Muscle layer of colon (tissue), 2 donors: ENCODE results near the gene THADA.
"Not testable (repeated sequence)": the region's sequence is repeated elsewhere in the genome, so short reads cannot be mapped to it uniquely, and the experiment has no call there.

Source experiments
- H3K27ac ChIP-seq: one replicate; pipeline ENCODE4 v1.7.0; 2013; ENCODE audit warnings: low read depth, mild to moderate bottlenecking, low read length, moderate library complexity
- H3K27me3 ChIP-seq, 2 donors: one replicate each; pipeline ENCODE4 v1.7.0; 2013; ENCODE audit warnings: low read length in 2 of 2, mild to moderate bottlenecking in 2 of 2; ENCODE audit not compliant: insufficient read depth in 2 of 2, control insufficient read depth in 1 of 2
- H3K36me3 ChIP-seq: one replicate; pipeline ENCODE4 v1.7.0; 2013; ENCODE audit warnings: mild to moderate bottlenecking, low read length; ENCODE audit not compliant: insufficient read depth
- H3K4me1 ChIP-seq: one replicate; pipeline ENCODE4 v1.7.0; 2013; ENCODE audit warnings: mild to moderate bottlenecking, low read length; ENCODE audit not compliant: insufficient read depth
- H3K4me3 ChIP-seq, 2 donors: one replicate each; pipeline ENCODE4 v1.7.0; 2013; ENCODE audit warnings: low read length in 2 of 2, low read depth in 1 of 2, mild to moderate bottlenecking in 1 of 2, moderate library complexity in 1 of 2
- H3K9ac ChIP-seq: one replicate; pipeline ENCODE4 v1.7.0; 2013; ENCODE audit warnings: low read length
- H3K9me3 ChIP-seq: one replicate; pipeline ENCODE4 v1.7.0; 2013; ENCODE audit warnings: mild to moderate bottlenecking, low read length
- donor health status: abdominal sarcoma.
- donor health status: Adenocarcinoma of cecum.

Gene THADA

DNA sequence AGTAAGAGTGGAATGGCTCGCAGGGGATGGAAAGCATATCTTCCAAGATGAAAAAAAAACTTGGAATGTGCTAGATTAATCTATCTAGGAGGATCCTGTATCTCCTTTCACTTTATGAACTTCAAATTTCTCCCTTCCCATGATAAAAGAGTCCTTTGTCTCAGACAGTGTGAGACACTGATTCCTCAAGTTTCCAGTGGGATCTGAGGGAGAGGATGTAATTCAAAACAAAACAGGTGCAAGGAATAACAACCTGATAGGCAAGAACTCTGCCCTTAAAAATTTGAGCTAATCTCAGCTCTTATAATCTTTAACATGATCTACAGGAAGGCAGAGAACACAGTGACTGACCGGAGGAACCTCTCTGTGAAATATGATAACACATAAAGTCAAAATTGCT, 207.5 kb downstream of the THADA start:
- H3K9ac ChIP-seq, result no peak overlapping the region
- H3K36me3 ChIP-seq, result no peaks in the 10 kb centered on the region
- H3K4me1 ChIP-seq, result peaks cover 55% of the 10 kb centered on the region
- H3K9me3 ChIP-seq, result no peaks in the 10 kb centered on the region
- H3K27ac ChIP-seq, result no peak overlapping the region
- no peak overlapping the region for H3K4me3 ChIP-seq
- no peaks in the 10 kb centered on the region for H3K27me3 ChIP-seq

DNA sequence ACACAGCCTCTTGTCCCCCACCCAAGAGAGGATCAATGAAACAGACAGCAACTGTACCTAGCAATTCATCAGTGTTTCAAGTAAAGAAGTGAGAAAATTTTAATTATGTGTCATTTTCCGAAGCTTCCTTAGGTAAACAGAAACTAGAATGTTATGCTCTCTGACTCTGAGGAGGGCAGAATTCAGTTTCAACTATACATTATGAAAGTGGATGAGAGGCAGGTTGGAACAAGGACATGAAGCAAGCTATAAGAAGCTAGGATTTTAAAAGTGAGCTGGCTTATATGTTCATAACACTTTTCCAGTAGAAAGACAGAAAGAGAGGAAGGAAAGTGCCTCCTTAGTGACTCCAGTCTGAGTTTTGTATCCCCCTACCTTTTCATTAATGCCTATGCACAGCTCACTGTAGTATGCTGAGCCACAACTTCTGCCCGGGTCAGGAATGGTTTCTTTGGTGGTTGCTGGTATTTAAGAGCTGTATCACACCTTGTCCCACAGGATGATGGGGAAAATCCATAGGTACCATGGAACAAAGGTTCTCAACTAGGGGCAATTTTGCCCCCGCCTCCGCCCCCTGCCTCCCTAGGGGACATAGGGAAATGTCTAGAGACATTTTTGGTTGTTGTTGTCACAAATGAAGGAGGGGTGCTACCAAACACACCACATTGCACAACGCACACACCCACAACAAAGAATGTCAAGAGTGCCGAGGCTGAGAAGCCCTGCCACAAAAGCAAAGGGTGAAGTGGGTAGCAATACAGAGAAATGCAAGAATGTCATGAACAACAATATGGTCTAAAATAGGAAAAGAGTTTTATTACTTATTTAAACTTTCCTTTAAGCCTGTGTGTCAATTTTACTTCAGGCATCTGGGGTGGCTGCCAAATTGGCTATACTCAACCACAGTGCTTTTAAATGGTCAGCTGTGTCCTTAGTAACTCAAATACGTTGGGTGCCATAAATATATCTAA, 208.5 kb downstream of the THADA start:
- Histone ChIP-seq H3K36me3 (no peaks in the 10 kb centered on the region), H3K4me3 (no peak overlapping the region), H3K27ac (no peak overlapping the region), H3K9ac (no peak overlapping the region), H3K27me3 (no peaks in the 10 kb centered on the region), H3K4me1 (peaks cover 46% of the 10 kb centered on the region), H3K9me3 (no peaks in the 10 kb centered on the region)

DNA sequence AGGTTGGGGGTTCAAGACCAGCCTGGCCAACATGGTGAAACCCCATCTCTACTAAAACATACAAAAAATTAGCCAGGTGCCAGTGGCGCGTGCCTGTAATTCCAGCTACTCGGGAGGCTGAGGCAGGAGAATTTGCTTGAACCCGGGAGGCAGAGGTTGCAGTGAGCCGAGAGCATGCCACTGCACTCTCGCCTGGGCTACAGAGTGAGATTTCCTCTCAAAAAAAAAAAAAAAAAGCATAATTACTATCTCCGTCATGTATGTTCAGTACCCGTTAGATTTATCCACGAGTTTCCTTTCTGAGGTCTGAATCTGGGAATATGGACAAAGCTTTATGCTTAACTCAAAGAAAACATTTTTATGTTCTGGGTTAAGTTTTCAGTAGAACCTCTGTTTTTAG, 209.2 kb downstream of the THADA start:
- not testable (repeated sequence) for H3K9me3 ChIP-seq, H3K27me3 ChIP-seq, H3K27ac ChIP-seq, H3K9ac ChIP-seq, H3K4me3 ChIP-seq, H3K36me3 ChIP-seq
- peaks cover 44% of the 10 kb centered on the region for H3K4me1 ChIP-seq

DNA sequence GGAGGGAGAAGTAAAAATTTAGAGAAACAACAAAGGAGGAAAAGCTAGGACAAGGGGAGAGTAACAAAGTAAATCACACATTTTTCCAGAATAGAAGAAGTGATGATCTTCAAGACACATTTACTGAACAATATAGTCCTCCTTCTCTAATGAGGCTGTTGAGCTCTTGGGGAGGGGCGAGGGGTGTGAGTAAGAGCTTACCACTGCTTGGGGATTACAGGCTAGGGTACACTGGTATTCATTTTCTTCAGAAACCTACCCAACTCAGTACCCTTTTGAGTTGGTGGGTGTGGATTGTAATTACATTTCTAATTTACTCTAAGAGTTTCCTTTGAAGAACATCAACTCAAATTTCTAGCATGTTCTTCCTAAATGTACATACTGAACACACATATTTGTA, 211.7 kb downstream of the THADA start:
- Histone ChIP-seq H3K9ac (no peak overlapping the region), H3K27me3 (no peaks in the 10 kb centered on the region), H3K36me3 (no peaks in the 10 kb centered on the region), H3K4me3 (no peak overlapping the region), H3K27ac (no peak overlapping the region), H3K4me1 (peaks cover 24% of the 10 kb centered on the region), H3K9me3 (no peaks in the 10 kb centered on the region)

DNA sequence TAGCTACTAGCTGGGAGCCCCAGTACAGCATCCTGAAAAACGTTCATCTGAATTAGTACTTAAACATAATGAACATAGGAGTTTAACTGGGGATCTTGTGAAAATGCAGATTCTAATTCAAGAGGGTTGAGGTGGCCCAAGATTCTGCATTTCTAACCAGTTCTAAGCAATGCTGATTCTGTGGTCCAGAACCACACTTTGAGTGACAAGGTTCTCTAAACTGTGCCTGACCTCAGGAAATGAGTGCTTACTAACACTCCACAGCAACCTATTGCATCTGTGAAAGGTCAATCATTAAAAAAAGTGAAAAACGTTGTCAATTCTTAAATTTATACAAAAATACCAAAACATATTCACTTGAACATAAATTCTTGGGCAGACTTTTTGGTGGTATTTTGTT, 212.3 kb downstream of the THADA start:
- Histone ChIP-seq H3K27ac (no peak overlapping the region), H3K9ac (no peak overlapping the region), H3K27me3 (no peaks in the 10 kb centered on the region), H3K9me3 (no peaks in the 10 kb centered on the region), H3K4me3 (no peak overlapping the region), H3K36me3 (no peaks in the 10 kb centered on the region), H3K4me1 (peaks cover 19% of the 10 kb centered on the region)

DNA sequence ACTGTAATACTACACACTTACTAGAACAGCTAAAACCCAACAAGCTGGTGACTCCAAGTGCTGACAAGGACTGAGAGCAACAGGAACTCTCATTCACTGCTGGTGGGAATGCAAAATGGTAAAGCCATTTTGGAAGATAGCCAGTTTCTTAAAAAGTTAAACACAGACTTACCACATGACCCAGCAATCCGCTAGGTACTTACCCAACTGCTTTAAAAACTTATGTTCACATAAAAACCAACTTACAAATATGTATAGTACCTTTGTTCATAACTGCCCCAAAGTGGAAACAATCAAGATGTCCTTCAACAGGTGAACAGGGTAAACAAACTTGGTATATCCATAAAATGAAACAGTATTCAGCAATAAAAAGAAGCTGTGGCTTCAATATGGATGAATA, 216.3 kb downstream of the THADA start:
- Histone ChIP-seq H3K27me3 (no peaks in the 10 kb centered on the region), H3K36me3 (no peaks in the 10 kb centered on the region), H3K9ac (no peak overlapping the region), H3K27ac (no peak overlapping the region), H3K9me3 (no peaks in the 10 kb centered on the region), H3K4me3 (no peak overlapping the region), H3K4me1 (peaks cover 24% of the 10 kb centered on the region)

DNA sequence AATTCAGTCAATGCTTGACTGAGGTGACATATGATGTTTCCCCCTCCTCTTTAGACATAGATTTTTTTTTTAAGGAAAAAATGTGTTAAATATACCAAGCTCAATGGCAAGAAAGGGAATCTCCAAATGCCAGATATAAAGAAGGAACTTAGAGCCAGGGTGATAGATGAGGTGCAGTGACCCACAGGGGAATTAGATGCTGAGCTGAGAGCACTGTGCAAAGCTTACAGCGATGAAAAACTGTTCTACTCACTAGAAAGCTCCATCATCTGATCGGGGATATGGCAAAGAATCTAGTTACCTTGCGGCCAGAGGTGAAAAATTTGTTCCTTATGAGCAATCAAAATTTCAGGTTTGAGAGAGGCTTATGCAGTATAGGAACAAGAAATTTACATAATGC, 218.5 kb downstream of the THADA start:
- Histone ChIP-seq H3K4me1 (peaks cover 30% of the 10 kb centered on the region), H3K27ac (no peak overlapping the region), H3K36me3 (no peaks in the 10 kb centered on the region), H3K27me3 (no peaks in the 10 kb centered on the region), H3K9ac (no peak overlapping the region), H3K4me3 (no peak overlapping the region), H3K9me3 (no peaks in the 10 kb centered on the region)

DNA sequence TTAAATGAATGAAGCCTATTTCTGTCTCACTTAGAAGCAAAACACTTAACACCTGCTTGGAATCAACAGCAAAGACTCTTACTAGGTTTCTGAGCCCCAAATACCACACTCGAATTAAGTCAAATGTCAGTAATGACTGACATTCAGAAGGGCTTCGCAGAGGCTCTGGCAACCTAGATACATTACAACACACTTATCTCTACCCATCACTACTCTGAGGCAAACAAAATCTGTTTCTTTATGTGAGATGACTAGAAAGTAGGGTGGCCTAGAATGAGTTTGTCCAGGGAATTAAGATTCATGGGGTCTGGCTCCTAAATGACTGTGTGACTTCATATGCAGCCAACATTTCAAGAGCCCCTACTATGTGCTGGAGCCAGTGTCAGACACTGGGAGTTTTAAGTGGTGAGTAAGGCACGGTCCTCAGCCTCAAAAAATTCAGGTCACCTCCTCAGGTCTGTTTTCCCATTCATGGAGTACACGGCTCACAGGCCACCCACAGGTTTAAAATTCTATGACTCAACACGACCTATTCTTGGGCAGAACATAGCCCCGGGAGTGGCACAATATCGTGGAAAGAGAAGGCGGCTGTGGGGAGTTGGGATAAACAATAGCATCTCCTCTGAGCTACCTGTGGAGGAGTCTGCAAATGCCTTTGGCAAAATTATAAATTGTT, 219.2 kb downstream of the THADA start:
- no peak overlapping the region for H3K4me3 ChIP-seq
- no peak overlapping the region for H3K9ac ChIP-seq
- H3K4me1 ChIP-seq, result peaks cover 36% of the 10 kb centered on the region
- no peaks in the 10 kb centered on the region for H3K27me3 ChIP-seq
- H3K36me3 ChIP-seq, result no peaks in the 10 kb centered on the region
- no peaks in the 10 kb centered on the region for H3K9me3 ChIP-seq
- H3K27ac ChIP-seq, result no peak overlapping the region

DNA sequence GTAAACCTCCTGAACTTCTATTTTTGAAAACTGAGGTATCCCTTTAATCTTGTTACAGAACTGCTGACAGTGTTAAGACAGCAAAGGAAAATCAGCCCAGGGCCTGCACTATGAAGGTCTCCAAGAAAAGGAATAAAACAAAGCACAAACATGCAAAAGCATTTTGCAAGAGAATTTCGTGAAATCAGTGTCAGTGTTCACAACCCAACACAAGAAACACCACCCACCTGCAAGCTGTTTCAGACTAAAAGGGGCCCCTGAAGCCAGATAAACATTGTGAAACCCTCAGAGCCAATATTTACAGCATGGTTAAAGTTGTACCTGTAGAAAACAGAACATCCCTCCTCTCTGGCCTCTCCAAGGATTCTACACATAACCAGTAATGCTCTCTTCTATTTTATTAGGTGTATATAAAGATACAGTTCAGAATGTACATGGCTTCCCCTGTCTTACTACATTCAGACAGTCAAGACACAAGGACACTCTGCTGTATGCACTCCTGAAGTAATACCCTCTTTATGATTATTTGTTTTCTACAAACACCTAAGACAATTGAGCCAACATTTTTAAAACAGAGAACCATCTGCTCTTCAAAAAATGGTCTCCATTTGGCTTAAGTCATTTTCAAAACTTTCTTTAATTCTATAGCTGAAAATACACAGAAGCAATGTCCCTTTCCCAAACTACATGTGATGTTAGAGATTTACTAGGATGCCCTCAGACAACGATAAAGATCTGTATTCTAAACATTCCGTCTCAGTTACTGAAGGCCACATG, 219.9 kb downstream of the THADA start:
- Histone ChIP-seq H3K36me3 (no peaks in the 10 kb centered on the region), H3K4me3 (no peak overlapping the region), H3K27ac (peak overlapping the region; percentile 69), H3K9ac (no peak overlapping the region), H3K4me1 (peaks cover 42% of the 10 kb centered on the region), H3K27me3 (no peaks in the 10 kb centered on the region), H3K9me3 (no peaks in the 10 kb centered on the region)

DNA sequence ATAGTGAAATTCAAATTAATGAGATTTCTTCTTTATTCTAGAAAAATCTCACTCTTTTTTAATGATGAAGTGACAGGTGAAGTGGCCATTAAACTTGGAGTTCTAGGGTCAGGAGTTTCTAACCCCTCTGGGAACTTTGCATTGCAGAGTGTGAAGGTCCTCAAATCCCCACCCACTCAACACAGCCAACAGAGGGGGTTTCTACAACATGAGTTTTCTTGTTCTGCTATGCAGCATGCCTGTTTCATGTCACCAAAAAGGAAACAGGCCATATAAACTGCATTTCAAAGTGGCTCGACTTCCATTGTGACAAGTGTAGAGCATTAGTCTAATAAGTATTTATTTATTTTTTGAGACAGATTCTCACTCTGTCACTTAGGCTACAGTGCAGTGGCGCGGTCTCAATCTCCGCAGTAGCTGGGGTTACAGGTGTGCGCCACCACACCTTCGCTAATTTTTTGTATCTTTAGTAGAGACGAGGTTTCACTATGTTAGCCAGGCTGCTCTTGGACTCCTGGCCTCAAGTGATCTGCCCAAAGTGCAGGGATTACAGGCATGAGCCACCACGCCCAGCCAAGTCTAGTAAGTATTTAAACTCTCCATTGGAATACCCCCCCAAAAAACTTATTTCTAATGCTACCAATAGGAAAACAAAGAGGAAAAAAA, 223.3 kb downstream of the THADA start:
- Histone ChIP-seq H3K27me3 (no peaks in the 10 kb centered on the region), H3K9me3 (no peaks in the 10 kb centered on the region), H3K4me3 (no peak overlapping the region), H3K4me1 (peaks cover 51% of the 10 kb centered on the region), H3K27ac (peak overlapping the region; percentile 17), H3K36me3 (no peaks in the 10 kb centered on the region), H3K9ac (no peak overlapping the region)

DNA sequence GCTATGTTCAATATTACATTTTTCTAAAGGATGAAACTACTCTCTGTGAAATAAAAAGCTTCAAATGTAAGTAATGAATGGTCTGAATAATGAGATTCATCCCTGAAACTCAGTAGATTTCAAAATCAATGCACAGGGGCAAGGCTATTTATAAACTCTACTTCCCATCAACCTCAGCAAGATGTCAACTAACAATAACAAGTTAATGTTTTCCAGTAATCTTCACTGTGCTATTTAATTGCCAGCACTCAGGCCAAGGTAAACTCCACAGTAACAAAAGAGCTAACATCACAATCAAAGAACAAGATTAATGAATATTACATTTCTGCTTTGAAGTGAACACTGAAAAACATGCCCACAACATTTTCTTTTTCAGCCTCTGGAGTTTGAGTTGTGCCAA, 225.1 kb downstream of the THADA start:
- H3K36me3 ChIP-seq, result no peaks in the 10 kb centered on the region
- no peak overlapping the region for H3K9ac ChIP-seq
- no peak overlapping the region for H3K4me3 ChIP-seq
- H3K27ac ChIP-seq, result peak overlapping the region; percentile 37
- H3K27me3 ChIP-seq, result no peaks in the 10 kb centered on the region
- H3K4me1 ChIP-seq, result peaks cover 38% of the 10 kb centered on the region
- H3K9me3 ChIP-seq, result no peaks in the 10 kb centered on the region
